Neural progenitor cell (in vitro differentiated cells): Measurements from ENCODE around the gene TBC1D2.

Source experiments
- CTCF ChIP-seq: fragments of 200-600 bp; sonication (generic); IDR thresholded peaks from 2 replicates; pipeline ENCODE4 v1.5.1; 2017; ENCODE audit warnings: antibody characterized with exemption, mild to moderate bottlenecking
- EZH2 ChIP-seq: fragments of 200-600 bp; sonication (generic); IDR thresholded peaks from 2 replicates; pipeline ENCODE4 v1.6.1; 2017; ENCODE audit warnings: antibody characterized with exemption, mild to moderate bottlenecking, moderate library complexity
- EZH2phosphoT487 ChIP-seq: fragments of 200-600 bp; sonication (generic); IDR thresholded peaks from 2 replicates; pipeline ENCODE4 v1.6.1; 2017; ENCODE audit warnings: antibody characterized with exemption

GRCh38 chr9:98201749-98202148, 53.7 kb downstream of the TBC1D2 start:
- TF ChIP-seq CTCF (no peak), EZH2 (no peak), EZH2phosphoT487 (no peak)
